HepG2 (cell line): ENCODE results near the gene DPYSL3. TPM values are rescaled to one million over a fixed set of nuclear protein-coding genes. Genes with fewer than 3 reads are reported as not detected.

ENCODE experiments used
- ATAC-seq: fragments of 200-7000 bp; cut with Tn5 transposase; 3 replicates; pipeline ENCODE4 v1.9.1; 2020; ENCODE audit warnings: mild to moderate bottlenecking, moderate library complexity
- BruUV-seq: library from RNA; stranded (reverse); fragments of 400-500 nt; replicated peaks from 2 replicates; lab custom pipeline; 2021; lab: Mats Ljungman, UMichigan
- CTCF ChIA-PET: fragments of 300-600 bp; formaldehyde crosslinking; extraction: SDS; loops from one replicate; lab custom pipeline; 2021; ENCODE audit warnings: low total read pairs, inconsistent platforms, low intra/inter-chr PET ratio; lab: Yijun Ruan, JAX
- POLR2A ChIA-PET: fragments of 350-600 bp; sonication (Branson Sonifier 250); formaldehyde crosslinking; loops from one replicate; lab custom pipeline; 2020; ENCODE audit warnings: antibody characterized with exemption, inconsistent platforms; lab: Yijun Ruan, JAX
- DNase-seq: peaks from one replicate; pipeline ENCODE4 v3.0.0-alpha.2; 2015; ENCODE audit warnings: low spot score
- FAIRE-seq: peaks from 3 replicates; lab custom pipeline; 2011; peaks lifted over from hg19 to GRCh38; lab: Jason Lieb, UNC
- H2AFZ ChIP-seq: one replicate; pipeline ENCODE4 v1.6.1; 2011; ENCODE audit warnings: low read length, inconsistent platforms
- H3K27ac ChIP-seq: fragments of 300-600 bp; 3 replicates; pipeline ENCODE4 v1.8.0; 2011; ENCODE audit warnings: mixed run types, mild to moderate bottlenecking, mixed read lengths, low read length, inconsistent platforms; ENCODE audit not compliant: insufficient read depth; ENCODE audit errors: extremely low read length
- H3K27me3 ChIP-seq, 2 experiments: fragments of 200-600 bp in 1 of 2; 2 replicates in 1 of 2; 3 replicates in 1 of 2; pipeline versions ENCODE4 v1.6.0 to v1.8.0; 2011; ENCODE audit warnings: low read length in 2 of 2, mild to moderate bottlenecking in 2 of 2, moderate library complexity in 2 of 2, inconsistent platforms in 1 of 2; ENCODE audit not compliant: insufficient read depth in 2 of 2, control insufficient read depth in 1 of 2
- H3K36me3 ChIP-seq, 2 experiments: fragments of 200-600 bp in 1 of 2; replicated peaks in 1 of 2; 2 replicates in 1 of 2; 3 replicates in 1 of 2; pipeline versions ENCODE4 v1.5.1 to v1.8.0; 2011; ENCODE audit warnings: low read length in 2 of 2, inconsistent platforms in 1 of 2; ENCODE audit not compliant: insufficient read depth in 2 of 2, control insufficient read depth in 1 of 2
- H3K4me1 ChIP-seq: 2 replicates; pipeline ENCODE4 v1.5.1; 2012; ENCODE audit warnings: low read length, inconsistent platforms; ENCODE audit not compliant: insufficient read depth
- H3K4me2 ChIP-seq: 2 replicates; pipeline ENCODE4 v1.6.0; 2011; ENCODE audit warnings: low read depth, low read length, inconsistent platforms
- H3K4me3 ChIP-seq, 3 experiments: fragments of 200-600 bp in 1 of 3; sonication (generic), shearing (Covaris generic) in 1 of 3; replicated peaks in 1 of 3; 2 replicates each; pipeline ENCODE4 v1.5.1; 2011 to 2016; ENCODE audit warnings: low read length in 3 of 3, inconsistent platforms in 2 of 3, low read depth in 2 of 3, mild to moderate bottlenecking in 2 of 3, control low read depth in 1 of 3, mixed read lengths in 1 of 3; ENCODE audit not compliant: insufficient read depth in 1 of 3
- H3K79me2 ChIP-seq: one replicate; pipeline ENCODE4 v1.6.1; 2011; ENCODE audit warnings: low read length, inconsistent platforms; ENCODE audit not compliant: insufficient read depth
- H3K9ac ChIP-seq: 2 replicates; pipeline ENCODE4 v1.6.0; 2011; ENCODE audit warnings: mild to moderate bottlenecking, low read depth, low read length, inconsistent platforms; ENCODE audit not compliant: insufficient read depth
- H3K9me3 ChIP-seq: 2 replicates; pipeline ENCODE4 v1.5.1; 2012; ENCODE audit warnings: mild to moderate bottlenecking, low read length
- H4K20me1 ChIP-seq: 2 replicates; pipeline ENCODE4 v1.6.0; 2011; ENCODE audit warnings: inconsistent platforms, mild to moderate bottlenecking, low read length, moderate library complexity; ENCODE audit not compliant: insufficient read depth
- DBP ChIP-seq: sonication (generic); formaldehyde crosslinking; IDR thresholded peaks from 2 replicates; pipeline ENCODE4 v1.4.0; 2020; ENCODE audit warnings: missing genetic modification reagents; ENCODE audit errors: not compliant biosample characterization
- ELK4 ChIP-seq: sonication (generic); formaldehyde crosslinking; IDR thresholded peaks from 2 replicates; pipeline ENCODE4 v1.9.0; 2021; ENCODE audit warnings: missing genetic modification reagents, borderline replicate concordance
- MAF1 ChIP-seq: sonication (generic); formaldehyde crosslinking; IDR thresholded peaks from 2 replicates; pipeline ENCODE4 v1.5.0; 2020; ENCODE audit warnings: missing genetic modification reagents, borderline replicate concordance
- NR2C2 ChIP-seq: sonication (generic); formaldehyde crosslinking; IDR thresholded peaks from 2 replicates; pipeline ENCODE4 v1.4.0; 2020; ENCODE audit warnings: missing genetic modification reagents, mild to moderate bottlenecking, moderate library complexity, borderline replicate concordance
- PAXIP1 ChIP-seq: sonication (generic); formaldehyde crosslinking; conservative IDR thresholded peaks from 2 replicates; pipeline ENCODE4 v1.4.0; 2020; ENCODE audit warnings: mild to moderate bottlenecking, missing genetic modification reagents, moderate library complexity
- SIN3B ChIP-seq: fragments of 150-350 bp; IDR thresholded peaks from 2 replicates; pipeline ENCODE4 v1.6.1; 2014; ENCODE audit warnings: low read length
- ZNF10 ChIP-seq: sonication (generic); formaldehyde crosslinking; IDR thresholded peaks from 2 replicates; pipeline ENCODE4 v1.4.0; 2020; ENCODE audit warnings: mild to moderate bottlenecking, low read depth, missing genetic modification reagents, borderline replicate concordance
- ZNF335 ChIP-seq: sonication (generic); formaldehyde crosslinking; IDR thresholded peaks from 2 replicates; pipeline ENCODE4 v1.4.0; 2020; ENCODE audit warnings: missing genetic modification reagents
- ZNF704 ChIP-seq: sonication (generic); formaldehyde crosslinking; IDR thresholded peaks from 2 replicates; pipeline ENCODE4 v1.8.1; 2023; ENCODE audit warnings: mild to moderate bottlenecking, inconsistent platforms, moderate library complexity, missing genetic modification reagents, borderline replicate concordance
- in situ Hi-C: cut with HindIII; loops from 2 replicates; pipeline ENCODE4 v1.10.0; 2017; ENCODE audit warnings: low pct_unique_long_range_greater_than_20kb; ENCODE audit not compliant: extremely low pct_ligation_motif_present
- intact Hi-C: fragments of 100-400 bp; cut with micrococcal nuclease; formaldehyde crosslinking; loops from one replicate; pipeline ENCODE4 v1.10.0; 2022; ENCODE audit not compliant: unreplicated experiment
- polyA plus RNA-seq, 8 experiments: library from polyadenylated mRNA; depleted of rRNA in 3 of 8; stranded (reverse) in 7 of 8; unstranded in 1 of 8; fragments of >200 nt; fragmentation: Illumina TruSeq in 4 of 8; extraction: Trizol in 4 of 8; gene quantifications; 2 replicates each; pipeline versions ENCODE4 v1.2.1 to v1.2.3, GENCODE V29; 2011 to 2016; ENCODE audit warnings: low read depth in 4 of 8, missing spikeins in 1 of 8, mixed read lengths in 1 of 8; ENCODE audit not compliant: insufficient read depth in 1 of 8
- total RNA-seq, 5 experiments: library from RNA; depleted of rRNA; stranded (reverse); fragments of >200 nt; fragmentation: Illumina TruSeq; extraction: Trizol; gene quantifications; 2 replicates each; pipeline ENCODE4 v1.2.3, GENCODE V29; 2016; ENCODE audit warnings: low read depth in 1 of 5

Gene DPYSL3
- total and polyA plus RNA-seq, 2 of the 13 experiments (the other 11 are each of a cell fraction or from before 2014, with no cell fraction given), result 0.08 to 0.15 TPM

- DNase-seq, result no peak
- TF ChIP-seq ZNF10 (CRISPR knock-in tag) (no peak), ZNF335 (CRISPR knock-in tag) (no peak), MAF1 (CRISPR knock-in tag) (no peak), ELK4 (CRISPR knock-in tag) (no peak), ZNF704 (CRISPR knock-in tag) (no peak), DBP (no peak), SIN3B (no peak), NR2C2 (CRISPR knock-in tag) (no peak), PAXIP1 (CRISPR knock-in tag) (no peak)
- ATAC-seq, result no peak
- intact Hi-C loops, result no loop called here
- Histone ChIP-seq H2AFZ (no peak overlapping the region), H3K27me3 (no peaks in the 10 kb centered on the region; a peak in 2 of 5 replicates), H3K27ac (no peak overlapping the region), H4K20me1 (no peaks in the 10 kb centered on the region), H3K9me3 (no peaks in the 10 kb centered on the region), H3K4me2 (no peak overlapping the region), H3K36me3 (no peaks in the 10 kb centered on the region), H3K4me1 (no peaks in the 10 kb centered on the region), H3K4me3 (no peak overlapping the region), H3K79me2 (no peaks in the 10 kb centered on the region), H3K9ac (no peak overlapping the region)
- in situ Hi-C loops, result no loop called here
- CTCF ChIA-PET, result no interaction called here
- no TSS peak for BruUV-seq
- POLR2A ChIA-PET, result no interaction called here
- FAIRE-seq, result no peak
These were observed 30.4 kb downstream of the DPYSL3 start for GRCh38 chr5:147479444-147479843.
